Neuronal stem cell (in vitro differentiated cells): Measurements from ENCODE around the gene PTCH1.

ENCODE experiments used
- DNase-seq: peaks from one replicate; pipeline ENCODE4 v3.0.0-alpha.2; 2013; ENCODE audit warnings: low spot score
- H2AFZ ChIP-seq: one replicate; pipeline ENCODE4 v1.6.1; 2013; ENCODE audit warnings: mild to moderate bottlenecking, low read length, inconsistent platforms
- H2AK5ac ChIP-seq: 2 replicates; pipeline ENCODE4 v1.6.1; 2013; ENCODE audit warnings: low read depth, mild to moderate bottlenecking, inconsistent platforms, low read length, moderate library complexity, mixed read lengths
- H2BK120ac ChIP-seq: 2 replicates; pipeline ENCODE4 v1.6.1; 2013; ENCODE audit warnings: low read depth, mild to moderate bottlenecking, inconsistent platforms, low read length, moderate library complexity, mixed read lengths
- H2BK12ac ChIP-seq: one replicate; pipeline ENCODE4 v1.6.1; 2013; ENCODE audit warnings: low read length, inconsistent platforms
- H2BK15ac ChIP-seq: 2 replicates; pipeline ENCODE4 v1.6.1; 2013; ENCODE audit warnings: mild to moderate bottlenecking, low read length, inconsistent platforms, mixed read lengths
- H2BK5ac ChIP-seq: one replicate; pipeline ENCODE4 v1.6.1; 2013; ENCODE audit warnings: inconsistent platforms, mild to moderate bottlenecking, low read length, moderate library complexity
- H3K14ac ChIP-seq: one replicate; pipeline ENCODE4 v1.6.1; 2013; ENCODE audit warnings: low read length, inconsistent platforms
- H3K18ac ChIP-seq: 2 replicates; pipeline ENCODE4 v1.6.1; 2013; ENCODE audit warnings: low read length, inconsistent platforms
- H3K23ac ChIP-seq: 2 replicates; pipeline ENCODE4 v1.6.1; 2013; ENCODE audit warnings: low read depth, mild to moderate bottlenecking, mixed read lengths, low read length, inconsistent platforms; ENCODE audit not compliant: poor library complexity
- H3K27ac ChIP-seq: replicated peaks from 3 replicates; pipeline ENCODE4 v1.5.1; 2013; ENCODE audit warnings: low read length, inconsistent platforms
- H3K27me3 ChIP-seq, 3 experiments: 2 replicates each; pipeline ENCODE4 v1.6.1; 2013; ENCODE audit warnings: low read length in 3 of 3, mild to moderate bottlenecking in 2 of 3, inconsistent platforms in 1 of 3, low read depth in 1 of 3, mixed read lengths in 1 of 3, moderate library complexity in 1 of 3; ENCODE audit not compliant: control insufficient read depth in 3 of 3, insufficient read depth in 3 of 3
- H3K36me3 ChIP-seq, 2 donors: replicated peaks in 1 of 2; 2 replicates each; pipeline ENCODE4 v1.6.1; 2013; ENCODE audit warnings: low read length in 2 of 2; ENCODE audit not compliant: control insufficient read depth in 2 of 2, insufficient read depth in 2 of 2
- H3K4ac ChIP-seq: 2 replicates; pipeline ENCODE4 v1.6.1; 2013; ENCODE audit warnings: inconsistent platforms, mild to moderate bottlenecking, low read length, moderate library complexity
- H3K4me1 ChIP-seq, 2 donors: 1 replicate in 1 of 2; 2 replicates in 1 of 2; pipeline ENCODE4 v1.6.1; 2013; ENCODE audit warnings: low read length in 2 of 2, low read depth in 1 of 2; ENCODE audit not compliant: control insufficient read depth in 2 of 2, insufficient read depth in 1 of 2
- H3K4me2 ChIP-seq: one replicate; pipeline ENCODE4 v1.6.1; 2013; ENCODE audit warnings: mild to moderate bottlenecking, low read length, inconsistent platforms; ENCODE audit not compliant: insufficient read depth, poor library complexity, severe bottlenecking
- H3K4me3 ChIP-seq, 2 donors: 2 replicates each; pipeline ENCODE4 v1.5.1; 2013; ENCODE audit warnings: low read length in 2 of 2, mild to moderate bottlenecking in 2 of 2, inconsistent platforms in 1 of 2, moderate library complexity in 1 of 2
- H3K79me1 ChIP-seq: one replicate; pipeline ENCODE4 v1.6.1; 2013; ENCODE audit warnings: low read depth, mild to moderate bottlenecking, inconsistent platforms, low read length, moderate library complexity
- H3K9ac ChIP-seq: one replicate; pipeline ENCODE4 v1.6.1; 2013; ENCODE audit warnings: mild to moderate bottlenecking, low read depth, low read length, inconsistent platforms; ENCODE audit not compliant: poor library complexity
- H3K9me3 ChIP-seq, 2 donors: replicated peaks in 1 of 2; 2 replicates each; pipeline versions ENCODE3 to v1.6.1; 2013; ENCODE audit warnings: low read length in 2 of 2, mild to moderate bottlenecking in 2 of 2, inconsistent platforms in 1 of 2, low read depth in 1 of 2, mixed read lengths in 1 of 2, moderate library complexity in 1 of 2; ENCODE audit not compliant: control insufficient read depth in 2 of 2, insufficient read depth in 1 of 2
- H4K8ac ChIP-seq: one replicate; pipeline ENCODE4 v1.6.1; 2013; ENCODE audit warnings: low read depth, mild to moderate bottlenecking, inconsistent platforms, low read length, moderate library complexity
- H4K91ac ChIP-seq: one replicate; pipeline ENCODE4 v1.6.1; 2013; ENCODE audit warnings: low read length, low read depth, mild to moderate bottlenecking, inconsistent platforms; ENCODE audit not compliant: poor library complexity
- WGBS, 2 donors: extraction: QIAGEN DNeasy Blood & Tissue Kit; methylation state at CpG; one replicate each; pipeline ENCODE4 v1.1.7; 2013; ENCODE audit warnings: missing lambda C conversion rate in 2 of 2, mixed read lengths in 1 of 2; ENCODE audit not compliant: insufficient read length in 2 of 2, insufficient replicate concordance in 1 of 2; ENCODE audit errors: extremely low coverage in 2 of 2; 5-methylcytosine and 5-hydroxymethylcytosine counted together

Gene PTCH1

DNA sequence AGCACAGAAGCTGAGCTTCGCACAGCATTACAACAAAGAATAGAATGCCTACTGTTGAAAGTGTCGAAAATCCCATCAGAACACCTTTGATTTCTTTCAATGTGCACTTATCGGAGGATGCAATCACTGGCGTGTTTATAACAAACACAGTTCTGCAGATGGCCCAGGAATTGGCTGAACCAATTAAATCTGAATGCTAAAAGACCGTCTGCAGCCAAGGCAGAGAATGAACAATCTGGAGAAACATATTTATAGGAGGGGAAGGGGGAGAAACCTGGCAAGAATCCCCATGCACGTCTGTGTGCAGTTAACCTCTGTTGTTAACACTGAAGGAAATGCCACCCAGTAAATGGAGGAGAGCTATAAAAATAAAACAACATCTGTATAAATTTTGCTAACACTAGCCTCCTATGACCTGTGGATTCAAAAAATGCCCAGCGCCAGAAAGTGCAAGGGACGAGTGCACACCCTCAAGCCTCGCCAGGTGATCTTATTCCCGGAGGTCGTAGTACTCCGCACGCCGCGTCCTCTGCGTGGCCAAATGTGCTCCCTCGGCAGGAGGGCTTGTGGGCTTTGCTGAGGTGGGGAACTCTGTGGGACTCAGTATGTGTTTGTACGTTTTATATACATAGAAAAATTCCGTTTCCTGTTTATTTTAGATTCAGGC lies 56.8 kb downstream of the PTCH1 start:
- peaks cover 22 to 26% of the 10 kb centered on the region in 2 donors for H3K4me1 ChIP-seq
- no peak overlapping the region for H3K9ac ChIP-seq
- H2AFZ ChIP-seq, result no peak overlapping the region
- H3K23ac ChIP-seq, result no peak overlapping the region
- H3K36me3 ChIP-seq, result peaks cover 35 to 96% of the 10 kb centered on the region in 2 donors
- H3K9me3 ChIP-seq, result no peaks in the 10 kb centered on the region
- no peak for DNase-seq
- H3K27ac ChIP-seq, result no peak overlapping the region
- no peak overlapping the region for H4K91ac ChIP-seq
- no CpG with 5 or more reads among the region's 19 CpGs for WGBS, 2 donors
- no peak overlapping the region for H2AK5ac ChIP-seq
- no peak overlapping the region for H3K4ac ChIP-seq
- no peak overlapping the region for H2BK15ac ChIP-seq
- no peak overlapping the region for H3K18ac ChIP-seq
- no peak overlapping the region for H3K14ac ChIP-seq
- H3K27me3 ChIP-seq, result no peaks in the 10 kb centered on the region
- no peak overlapping the region for H2BK5ac ChIP-seq
- no peak overlapping the region for H3K4me2 ChIP-seq
- H2BK12ac ChIP-seq, result no peak overlapping the region
- H3K4me3 ChIP-seq, result no peak overlapping the region
- H2BK120ac ChIP-seq, result no peak overlapping the region
- no peak overlapping the region for H4K8ac ChIP-seq
- H3K79me1 ChIP-seq, result peaks cover 3% of the 10 kb centered on the region

GRCh38 chr9:95459178-95459577 lies 57.6 kb downstream of the PTCH1 start:
- H3K4ac ChIP-seq, result no peak overlapping the region
- no peak overlapping the region for H3K14ac ChIP-seq
- no peak overlapping the region for H2AFZ ChIP-seq
- H2AK5ac ChIP-seq, result no peak overlapping the region
- H3K18ac ChIP-seq, result no peak overlapping the region
- no CpG with 5 or more reads among the region's 13 CpGs for WGBS, 2 donors
- H3K79me1 ChIP-seq, result peaks cover 3% of the 10 kb centered on the region
- H3K9me3 ChIP-seq, result no peaks in the 10 kb centered on the region
- H2BK15ac ChIP-seq, result no peak overlapping the region
- H2BK12ac ChIP-seq, result no peak overlapping the region
- no peak for DNase-seq
- no peak overlapping the region for H3K4me2 ChIP-seq
- H3K23ac ChIP-seq, result no peak overlapping the region
- H4K8ac ChIP-seq, result no peak overlapping the region
- H3K4me1 ChIP-seq, result peaks cover 21 to 22% of the 10 kb centered on the region in 2 donors
- H3K4me3 ChIP-seq, result no peak overlapping the region
- H2BK5ac ChIP-seq, result no peak overlapping the region
- no peak overlapping the region for H3K9ac ChIP-seq
- no peak overlapping the region for H3K27ac ChIP-seq
- H3K36me3 ChIP-seq, result peaks cover 34 to 96% of the 10 kb centered on the region in 2 donors
- H4K91ac ChIP-seq, result no peak overlapping the region
- no peak overlapping the region for H2BK120ac ChIP-seq
- H3K27me3 ChIP-seq, result no peaks in the 10 kb centered on the region

- no CpG with 5 or more reads among the region's 6 CpGs for WGBS, 2 donors
Observed at GRCh38 chr9:95458666-95459065, 58.1 kb downstream of the PTCH1 start.

DNA sequence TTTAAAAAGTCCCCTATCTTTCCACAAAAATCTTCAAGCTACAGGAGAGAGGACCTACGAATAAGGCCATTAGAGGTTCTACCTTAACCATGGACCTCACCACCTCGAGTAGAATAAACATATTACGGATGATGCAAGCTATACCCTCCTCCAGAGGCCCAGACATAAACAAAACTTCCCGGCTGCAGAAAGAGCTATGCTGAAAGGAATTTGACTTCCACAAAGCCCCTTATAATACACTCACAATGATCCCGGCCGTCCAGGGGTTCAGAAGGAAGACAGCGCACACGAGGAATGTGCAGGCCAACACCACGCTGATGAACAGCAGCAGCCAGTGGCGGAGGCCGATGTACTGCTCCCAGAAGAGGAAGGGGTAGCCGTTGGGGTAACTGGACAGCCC lies 59.0 kb downstream of the PTCH1 start:
- Histone ChIP-seq H2AK5ac (no peak overlapping the region), H3K4me1 (peaks cover 8 to 15% of the 10 kb centered on the region in 2 donors), H3K79me1 (peaks cover 3% of the 10 kb centered on the region), H2BK5ac (no peak overlapping the region), H3K9me3 (peaks cover 0 to 2% of the 10 kb centered on the region in 2 donors), H4K8ac (no peak overlapping the region), H3K9ac (no peak overlapping the region), H3K23ac (no peak overlapping the region), H3K4ac (no peak overlapping the region), H4K91ac (no peak overlapping the region), H3K4me2 (no peak overlapping the region), H3K14ac (no peak overlapping the region), H2AFZ (no peak overlapping the region), H3K18ac (peak overlapping the region; percentile 15), H3K36me3 (peaks cover 40 to 98% of the 10 kb centered on the region in 2 donors), H2BK15ac (no peak overlapping the region), H2BK12ac (no peak overlapping the region), H3K27ac (peak overlapping the region; percentile 26), H3K4me3 (no peak overlapping the region), H3K27me3 (no peaks in the 10 kb centered on the region), H2BK120ac (no peak overlapping the region)
- WGBS, 2 donors, result no CpG with 5 or more reads among the region's 12 CpGs
- DNase-seq, result no peak

More at GRCh38 chr9:95458666-95459065, 58.1 kb downstream of the PTCH1 start:
- Histone ChIP-seq H3K27me3 (no peaks in the 10 kb centered on the region), H4K91ac (no peak overlapping the region), H2BK120ac (no peak overlapping the region), H3K4me3 (no peak overlapping the region), H2BK5ac (no peak overlapping the region), H3K9me3 (no peaks in the 10 kb centered on the region), H3K23ac (no peak overlapping the region), H3K9ac (no peak overlapping the region), H3K36me3 (peaks cover 37 to 96% of the 10 kb centered on the region in 2 donors), H3K4me1 (peaks cover 16 to 20% of the 10 kb centered on the region in 2 donors), H3K79me1 (peaks cover 3% of the 10 kb centered on the region), H3K4ac (no peak overlapping the region), H2AFZ (no peak overlapping the region), H3K18ac (no peak overlapping the region), H2BK12ac (no peak overlapping the region), H4K8ac (no peak overlapping the region), H3K4me2 (no peak overlapping the region), H3K27ac (no peak overlapping the region), H3K14ac (no peak overlapping the region), H2BK15ac (no peak overlapping the region), H2AK5ac (no peak overlapping the region)
- DNase-seq, result no peak
